CD4-positive, alpha-beta T cell (primary cell): Measurements from ENCODE around the gene TALDO1. TPM values are rescaled to one million over a fixed set of nuclear protein-coding genes. Genes with fewer than 3 reads are reported as not detected.

ENCODE experiments used
- ATAC-seq: fragments of 200-7000 bp; cut with Tn5 transposase; one replicate; pipeline ENCODE4 v1.10.0; 2022; ENCODE audit warnings: mild to moderate bottlenecking; ENCODE audit not compliant: poor library complexity
- CTCF ChIA-PET: fragments of 350-600 bp; sonication (Branson Sonifier 250); formaldehyde crosslinking; loops from one replicate; lab custom pipeline; 2021; ENCODE audit warnings: antibody characterized with exemption, inconsistent platforms; lab: Charles Lee
- POLR2A ChIA-PET: fragments of 350-600 bp; sonication (Branson Sonifier 250); formaldehyde crosslinking; loops from one replicate; lab custom pipeline; 2021; ENCODE audit warnings: antibody characterized with exemption, inconsistent platforms; lab: Charles Lee
- DNase-seq, 14 experiments: peaks; one replicate each; pipeline ENCODE4 v3.0.0-alpha.2; 2013 to 2020; ENCODE audit warnings: mixed read lengths in 2 of 14
- H3K27ac ChIP-seq, 2 donors: one replicate each; pipeline versions ENCODE4 v1.5.1 to v1.7.0; 2013; ENCODE audit warnings: low read length in 2 of 2, low read depth in 1 of 2, mild to moderate bottlenecking in 1 of 2
- H3K27me3 ChIP-seq, 2 experiments: 1 replicate in 1 of 2; 2 replicates in 1 of 2; pipeline versions ENCODE4 v1.6.1 to v1.7.0; 2013; ENCODE audit warnings: low read length in 2 of 2, control low read depth in 1 of 2, mild to moderate bottlenecking in 1 of 2, moderate library complexity in 1 of 2; ENCODE audit not compliant: insufficient read depth in 2 of 2, control insufficient read depth in 1 of 2
- H3K36me3 ChIP-seq: one replicate; pipeline ENCODE4 v1.6.1; 2013; ENCODE audit warnings: low read length, control low read depth; ENCODE audit not compliant: insufficient read depth
- H3K4me1 ChIP-seq: one replicate; pipeline ENCODE4 v1.6.1; 2013; ENCODE audit warnings: low read length, control low read depth; ENCODE audit not compliant: insufficient read depth
- H3K4me3 ChIP-seq: one replicate; pipeline ENCODE4 v1.5.1; 2013; ENCODE audit warnings: mild to moderate bottlenecking, low read length, moderate library complexity
- H3K9me3 ChIP-seq, 2 experiments: 1 replicate in 1 of 2; 2 replicates in 1 of 2; pipeline versions ENCODE4 v1.6.1 to v1.7.0; 2013; ENCODE audit warnings: low read length in 2 of 2, mild to moderate bottlenecking in 2 of 2, control low read depth in 1 of 2, moderate library complexity in 1 of 2; ENCODE audit not compliant: control insufficient read depth in 1 of 2, insufficient read depth in 1 of 2
- H3K27ac Mint-ChIP-seq: one replicate; pipeline ENCODE4 v1.8.0; 2020; ENCODE audit warnings: mixed read lengths
- H3K27me3 Mint-ChIP-seq: one replicate; pipeline ENCODE4 v1.8.0; 2021; ENCODE audit warnings: mixed read lengths
- H3K36me3 Mint-ChIP-seq: one replicate; pipeline ENCODE4 v1.8.0; 2021; ENCODE audit warnings: low read depth, mixed read lengths
- H3K4me1 Mint-ChIP-seq: one replicate; pipeline ENCODE4 v1.8.0; 2021; ENCODE audit warnings: low read depth, mixed read lengths
- H3K4me3 Mint-ChIP-seq: one replicate; pipeline ENCODE4 v1.8.0; 2020; ENCODE audit warnings: mild to moderate bottlenecking, mixed read lengths
- H3K9me3 Mint-ChIP-seq: one replicate; pipeline ENCODE4 v1.8.0; 2020; ENCODE audit warnings: mixed read lengths
- intact Hi-C, 2 experiments: fragments of 100-400 bp; cut with DNase I in 1 of 2; cut with micrococcal nuclease in 1 of 2; formaldehyde crosslinking; loops; one replicate each; pipeline versions ENCODE4 v1.15.1 to v1.9.0; 2023 to 2025; cut with DNase I, micrococcal nuclease
- total RNA-seq, 174 experiments: library from RNA in 2 of 174; stranded (reverse) in 2 of 174; gene quantifications; one replicate each; pipeline ENCODE4 v1.2.3 and lab custom pipeline; 2021 to 2026
- TF ChIP-seq, protein P1 (sequence below): fragments of 200-600 bp; IDR thresholded peaks from one replicate; pipeline ENCODE4 v1.8.0; 2022; ENCODE audit warnings: antibody characterized with exemption, mild to moderate bottlenecking

The TALDO1 gene
- total RNA-seq, 2 experiments from 2014 or later, result 26.2 to 27.7 TPM

GRCh38 chr11:766106-766935, 19.1 kb downstream of the TALDO1 start:
- H3K27ac Mint-ChIP-seq, result no peak overlapping the region
- intact Hi-C loops, result no loop called here

DNA sequence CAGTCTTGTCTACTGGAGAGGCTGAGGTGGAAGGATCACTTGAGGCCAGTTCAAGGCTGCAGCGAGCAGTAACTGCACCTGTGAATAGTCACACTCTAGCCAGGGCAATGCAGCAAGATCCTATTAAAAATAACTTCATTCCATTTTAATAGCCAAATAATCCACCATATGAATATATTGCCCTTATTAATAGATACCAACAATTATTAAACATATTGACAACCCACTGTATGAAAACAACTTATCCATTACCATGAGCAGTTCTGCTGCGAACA, 19.6 kb downstream of the TALDO1 start:
- H3K36me3 ChIP-seq, result peaks cover 56% of the 10 kb centered on the region
- POLR2A ChIA-PET, result no interaction called here
- intact Hi-C loops, result no loop called here
- H3K9me3 ChIP-seq, result no peaks in the 10 kb centered on the region
- ATAC-seq (no peak), DNase-seq (no peak)
- Mint-ChIP-seq H3K4me3 (no peak overlapping the region), H3K36me3 (peaks cover 27% of the 10 kb centered on the region), H3K27ac (no peak overlapping the region), H3K9me3 (no peaks in the 10 kb centered on the region), H3K27me3 (no peaks in the 10 kb centered on the region), H3K4me1 (no peaks in the 10 kb centered on the region)
- no peak overlapping the region for H3K27ac ChIP-seq
- H3K4me3 ChIP-seq, result no peak overlapping the region
- TF ChIP-seq, protein P1, sequence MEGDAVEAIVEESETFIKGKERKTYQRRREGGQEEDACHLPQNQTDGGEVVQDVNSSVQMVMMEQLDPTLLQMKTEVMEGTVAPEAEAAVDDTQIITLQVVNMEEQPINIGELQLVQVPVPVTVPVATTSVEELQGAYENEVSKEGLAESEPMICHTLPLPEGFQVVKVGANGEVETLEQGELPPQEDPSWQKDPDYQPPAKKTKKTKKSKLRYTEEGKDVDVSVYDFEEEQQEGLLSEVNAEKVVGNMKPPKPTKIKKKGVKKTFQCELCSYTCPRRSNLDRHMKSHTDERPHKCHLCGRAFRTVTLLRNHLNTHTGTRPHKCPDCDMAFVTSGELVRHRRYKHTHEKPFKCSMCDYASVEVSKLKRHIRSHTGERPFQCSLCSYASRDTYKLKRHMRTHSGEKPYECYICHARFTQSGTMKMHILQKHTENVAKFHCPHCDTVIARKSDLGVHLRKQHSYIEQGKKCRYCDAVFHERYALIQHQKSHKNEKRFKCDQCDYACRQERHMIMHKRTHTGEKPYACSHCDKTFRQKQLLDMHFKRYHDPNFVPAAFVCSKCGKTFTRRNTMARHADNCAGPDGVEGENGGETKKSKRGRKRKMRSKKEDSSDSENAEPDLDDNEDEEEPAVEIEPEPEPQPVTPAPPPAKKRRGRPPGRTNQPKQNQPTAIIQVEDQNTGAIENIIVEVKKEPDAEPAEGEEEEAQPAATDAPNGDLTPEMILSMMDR, result no peak
- H3K4me1 ChIP-seq, result peaks cover 4% of the 10 kb centered on the region
- CTCF ChIA-PET, result no interaction called here
- no peaks in the 10 kb centered on the region for H3K27me3 ChIP-seq

More at GRCh38 chr11:766106-766935, 19.1 kb downstream of the TALDO1 start:
- Histone ChIP-seq H3K9me3 (no peaks in the 10 kb centered on the region), H3K4me3 (no peak overlapping the region), H3K27me3 (no peaks in the 10 kb centered on the region), H3K27ac (no peak overlapping the region), H3K36me3 (peaks cover 56% of the 10 kb centered on the region), H3K4me1 (peaks cover 4% of the 10 kb centered on the region)
- H3K4me3 Mint-ChIP-seq, result no peak overlapping the region
- H3K4me1 Mint-ChIP-seq, result no peaks in the 10 kb centered on the region
- H3K36me3 Mint-ChIP-seq, result peaks cover 32% of the 10 kb centered on the region
- H3K27me3 Mint-ChIP-seq, result no peaks in the 10 kb centered on the region
- TF ChIP-seq, protein P1, result no peak
- POLR2A ChIA-PET, result no interaction called here
- H3K9me3 Mint-ChIP-seq, result no peaks in the 10 kb centered on the region
- ATAC-seq, result no peak
- CTCF ChIA-PET, result interaction anchor here (1.0 kb wide), 1 partner anchor 74 kb away, joined by 3 read pairs; no protein-coding TSS in a partner anchor
- no peak for DNase-seq

- DNase-seq (no peak), ATAC-seq (no peak)
- TF ChIP-seq, protein P1, result no peak
- intact Hi-C loops, result no loop called here
- H3K4me3 ChIP-seq, result no peak overlapping the region
- peaks cover 55% of the 10 kb centered on the region for H3K36me3 ChIP-seq
- H3K27ac Mint-ChIP-seq, result no peak overlapping the region
- POLR2A ChIA-PET, result no interaction called here
- H3K4me1 ChIP-seq, result peaks cover 4% of the 10 kb centered on the region
- H3K4me1 Mint-ChIP-seq, result no peaks in the 10 kb centered on the region
- H3K9me3 ChIP-seq, result no peaks in the 10 kb centered on the region
- CTCF ChIA-PET, result no interaction called here
- no peak overlapping the region for H3K4me3 Mint-ChIP-seq
- no peaks in the 10 kb centered on the region for H3K27me3 ChIP-seq
- peaks cover 25% of the 10 kb centered on the region for H3K36me3 Mint-ChIP-seq
- H3K27me3 Mint-ChIP-seq, result no peaks in the 10 kb centered on the region
- H3K9me3 Mint-ChIP-seq, result no peaks in the 10 kb centered on the region
- H3K27ac ChIP-seq, result no peak overlapping the region
These were observed 20.0 kb downstream of the TALDO1 start for GRCh38 chr11:767238-767637.
